Natural killer cell treated with Interleukin-12 subunit alpha and Interleukin-12 subunit beta and Interleukin-15 and Interleukin-18, amount 100 ng/mL, for 72 hours (primary cell): ENCODE data around the gene APOBEC2. TPM values are rescaled to one million over a fixed set of nuclear protein-coding genes. Genes with fewer than 3 reads are reported as not detected.

Experiments used
- ATAC-seq, 2 donors: fragments of 150-1000 bp; cut with Tn5 transposase in 1 of 2; sonication (Bioruptor Pico), chemical (Tn5 transposase) in 1 of 2; 2 replicates each; pipeline ENCODE4 v1.10.0; 2021
- DNase-seq: peaks from one replicate; pipeline ENCODE4 v3.0.0; 2022; ENCODE audit warnings: low spot score
- H3K27ac Mint-ChIP-seq, 2 donors: 1 replicate in 1 of 2; 2 replicates in 1 of 2; pipeline ENCODE4 v1.8.0; 2022; ENCODE audit warnings: mixed read lengths in 2 of 2, mild to moderate bottlenecking in 1 of 2, moderate library complexity in 1 of 2
- H3K27me3 Mint-ChIP-seq, 2 donors: 1 replicate in 1 of 2; 2 replicates in 1 of 2; pipeline ENCODE4 v1.8.0; 2022; ENCODE audit warnings: mixed read lengths in 2 of 2
- H3K36me3 Mint-ChIP-seq: one replicate; pipeline ENCODE4 v1.8.0; 2022; ENCODE audit warnings: mixed read lengths
- H3K4me1 Mint-ChIP-seq, 2 donors: 1 replicate in 1 of 2; 2 replicates in 1 of 2; pipeline ENCODE4 v1.8.0; 2022; ENCODE audit warnings: low read depth in 2 of 2, mixed read lengths in 2 of 2, mild to moderate bottlenecking in 1 of 2
- H3K4me3 Mint-ChIP-seq: one replicate; pipeline ENCODE4 v1.8.0; 2022; ENCODE audit warnings: mixed read lengths
- H3K9me3 Mint-ChIP-seq: 2 replicates; pipeline ENCODE4 v1.8.0; 2022; ENCODE audit warnings: mixed read lengths
- total RNA-seq, 2 donors: library from RNA; stranded (reverse); gene quantifications; one replicate each; pipeline ENCODE4 v1.2.3, GENCODE V29; 2022

The APOBEC2 gene
- total RNA-seq, 2 donors from 2014 or later, result not detected

GRCh38 chr6:41093729-41094128 is 40.7 kb downstream of the APOBEC2 start:
- Mint-ChIP-seq H3K4me1 (peaks cover 0 to 10% of the 10 kb centered on the region in 2 donors), H3K36me3 (peaks cover 50% of the 10 kb centered on the region), H3K9me3 (no peaks in the 10 kb centered on the region), H3K27me3 (no peaks in the 10 kb centered on the region), H3K4me3 (no peak overlapping the region), H3K27ac (no peak overlapping the region)
- no peak for ATAC-seq
- DNase-seq, result no peak

GRCh38 chr6:41097467-41098090 is 44.6 kb downstream of the APOBEC2 start:
- Mint-ChIP-seq H3K4me3 (no peak overlapping the region), H3K36me3 (peaks cover 51% of the 10 kb centered on the region), H3K27me3 (no peaks in the 10 kb centered on the region), H3K27ac (peak overlapping the region in 1 of 2 donors; percentile 11), H3K4me1 (peaks cover 3 to 21% of the 10 kb centered on the region in 2 donors), H3K9me3 (no peaks in the 10 kb centered on the region)
- ATAC-seq (no peak), DNase-seq (no peak)

- Mint-ChIP-seq H3K4me3 (no peak overlapping the region), H3K9me3 (no peaks in the 10 kb centered on the region), H3K27ac (peak overlapping the region in 1 of 2 donors; percentile 11), H3K36me3 (peaks cover 51% of the 10 kb centered on the region), H3K27me3 (no peaks in the 10 kb centered on the region), H3K4me1 (peaks cover 3 to 21% of the 10 kb centered on the region in 2 donors)
- DNase-seq (no peak), ATAC-seq (no peak)
Observed at GRCh38 chr6:41098366-41098765, 45.4 kb downstream of the APOBEC2 start.

GRCh38 chr6:41100871-41101287 is 47.9 kb downstream of the APOBEC2 start:
- no peaks in the 10 kb centered on the region for H3K27me3 Mint-ChIP-seq
- DNase-seq (no peak), ATAC-seq (peak in 1 of 2 donors; percentile 87)
- H3K36me3 Mint-ChIP-seq, result peaks cover 37% of the 10 kb centered on the region
- H3K4me3 Mint-ChIP-seq, result peak overlapping the region; percentile 54
- no peaks in the 10 kb centered on the region for H3K9me3 Mint-ChIP-seq
- no peak overlapping the region for H3K27ac Mint-ChIP-seq
- peaks cover 3 to 14% of the 10 kb centered on the region in 2 donors for H3K4me1 Mint-ChIP-seq

GRCh38 chr6:41103847-41104246 is 50.8 kb downstream of the APOBEC2 start:
- Mint-ChIP-seq H3K27me3 (no peaks in the 10 kb centered on the region), H3K36me3 (peaks cover 11% of the 10 kb centered on the region), H3K4me3 (no peak overlapping the region), H3K4me1 (peaks cover 3 to 10% of the 10 kb centered on the region in 2 donors), H3K27ac (no peak overlapping the region), H3K9me3 (no peaks in the 10 kb centered on the region)
- ATAC-seq (peak in 1 of 2 donors; percentile 72), DNase-seq (no peak)

- H3K9me3 Mint-ChIP-seq, result no peaks in the 10 kb centered on the region
Observed at GRCh38 chr6:41111017-41111416, 58.0 kb downstream of the APOBEC2 start.

More at GRCh38 chr6:41111017-41111416, 58.0 kb downstream of the APOBEC2 start:
- ATAC-seq (no peak), DNase-seq (no peak)
- Mint-ChIP-seq H3K36me3 (no peaks in the 10 kb centered on the region), H3K27ac (no peak overlapping the region), H3K4me3 (no peak overlapping the region), H3K4me1 (no peaks in the 10 kb centered on the region), H3K27me3 (no peaks in the 10 kb centered on the region)

Other genes starting within 250 kb of the APOBEC2 start
- 1 to 10 TPM; 2.4 to 5.0 TPM for gene UNC5CL, start 14.0 kb upstream of the APOBEC2 start, total RNA-seq
- not detected for gene TSPO2, start 10.7 kb upstream of the APOBEC2 start, total RNA-seq
- gene OARD1, start 19.2 kb downstream of the APOBEC2 start, total RNA-seq, result 10 to 100 TPM; 28.5 to 31.1 TPM
- gene NFYA, start 19.8 kb downstream of the APOBEC2 start, total RNA-seq, result 10 to 100 TPM; 21.6 to 27.7 TPM
- not detected for gene TREML1, start 101.1 kb downstream of the APOBEC2 start, total RNA-seq
- gene TREM2, start 109.9 kb downstream of the APOBEC2 start, total RNA-seq, result not detected
- 1 to 10 TPM; 1.5 to 8.1 TPM for gene TREML2, start 147.9 kb downstream of the APOBEC2 start, total RNA-seq
- gene TREML4, start 175.1 kb downstream of the APOBEC2 start, total RNA-seq, result not detected
- gene TREM1, start 233.5 kb downstream of the APOBEC2 start, total RNA-seq, result under 1 TPM in 1 of 2 donors, not detected in 1; 0.38 TPM